Femur (tissue), 1 donor: Measurements from ENCODE around the gene COL23A1.

Experiments used
- DNase-seq: peaks from one replicate; pipeline ENCODE4 v3.0.0-alpha.2; 2017

COL23A1 gene

GRCh38 chr5:178247481-178248456 is 342.4 kb downstream of the COL23A1 start:
- DNase-seq, result no peak

GRCh38 chr5:178246624-178247279 is 343.4 kb downstream of the COL23A1 start:
- DNase-seq, result peak; percentile 27

- no peak for DNase-seq
Observed at GRCh38 chr5:178245389-178245788, 344.8 kb downstream of the COL23A1 start.

- DNase-seq, result no peak
Observed at GRCh38 chr5:178244576-178244975, 345.6 kb downstream of the COL23A1 start.

- DNase-seq, result peak; percentile 16
Observed at GRCh38 chr5:178242416-178242815, 347.8 kb downstream of the COL23A1 start.

GRCh38 chr5:178241688-178242231 is 348.4 kb downstream of the COL23A1 start:
- DNase-seq, result peak; percentile 26

GRCh38 chr5:178241231-178241663 is 348.9 kb downstream of the COL23A1 start:
- DNase-seq, result peak; percentile 37

- peak; percentile 13 for DNase-seq
Observed at GRCh38 chr5:178240766-178241165, 349.4 kb downstream of the COL23A1 start.

- no peak for DNase-seq
Observed at GRCh38 chr5:178240341-178240741, 349.9 kb downstream of the COL23A1 start.

- peak; percentile 24 for DNase-seq
Observed at GRCh38 chr5:178239626-178240301, 350.4 kb downstream of the COL23A1 start.

- DNase-seq, result peak; percentile 19
Observed at GRCh38 chr5:178238711-178239592, 351.2 kb downstream of the COL23A1 start.

- no peak for DNase-seq
Observed at GRCh38 chr5:178238313-178238635, 351.9 kb downstream of the COL23A1 start.

GRCh38 chr5:178237431-178238312 is 352.5 kb downstream of the COL23A1 start:
- peak; percentile 46 for DNase-seq

GRCh38 chr5:178236679-178237078 is 353.5 kb downstream of the COL23A1 start:
- peak; percentile 55 for DNase-seq

- DNase-seq, result peak; percentile 28
Observed at GRCh38 chr5:178236126-178236525, 354.1 kb downstream of the COL23A1 start.

GRCh38 chr5:178235588-178235974 is 354.6 kb downstream of the COL23A1 start:
- peak; percentile 13 for DNase-seq

GRCh38 chr5:178234750-178235587 is 355.2 kb downstream of the COL23A1 start:
- peak; percentile 83 for DNase-seq

GRCh38 chr5:178234121-178234749 is 356.0 kb downstream of the COL23A1 start:
- peak; percentile 22 for DNase-seq

- DNase-seq, result no peak
Observed at GRCh38 chr5:178232920-178233429, 357.2 kb downstream of the COL23A1 start.
